HG03196 (cell line): Measurements from ENCODE around the gene ACAA1.
"Not testable (repeated sequence)": the region's sequence is repeated elsewhere in the genome, so short reads cannot be mapped to it uniquely, and the experiment has no call there.

Source experiments
- ATAC-seq: cut with Tn5 transposase; IDR thresholded peaks from one replicate; pipeline ENCODE4 v1.9.1; 2021; ENCODE audit not compliant: unreplicated experiment

ACAA1 gene

GRCh38 chr3:38107911-38108648 lies 28.8 kb downstream of the ACAA1 start:
- no peak for ATAC-seq

- ATAC-seq = no peak
Measured at GRCh38 chr3:38105525-38105924, 31.4 kb downstream of the ACAA1 start.

- no peak for ATAC-seq
Measured at GRCh38 chr3:38102444-38102814, 34.5 kb downstream of the ACAA1 start.

- no peak for ATAC-seq
Measured at GRCh38 chr3:38101811-38102443, 35.0 kb downstream of the ACAA1 start.

GRCh38 chr3:38100498-38100897 lies 36.4 kb downstream of the ACAA1 start:
- ATAC-seq = no peak

- no peak for ATAC-seq
Measured at GRCh38 chr3:38099518-38099917, 37.4 kb downstream of the ACAA1 start.

GRCh38 chr3:38098376-38098723 lies 38.6 kb downstream of the ACAA1 start:
- no peak for ATAC-seq

- ATAC-seq = no peak
Measured at GRCh38 chr3:38097446-38098375, 39.2 kb downstream of the ACAA1 start.

GRCh38 chr3:38095669-38096483 lies 41.1 kb downstream of the ACAA1 start:
- no peak for ATAC-seq

- no peak for ATAC-seq
Measured at GRCh38 chr3:38094999-38095398, 41.9 kb downstream of the ACAA1 start.

- no peak for ATAC-seq
Measured at GRCh38 chr3:38090453-38090852, 46.5 kb downstream of the ACAA1 start.

GRCh38 chr3:38089163-38089562 lies 47.8 kb downstream of the ACAA1 start:
- ATAC-seq = no peak

GRCh38 chr3:38088126-38089078 lies 48.5 kb downstream of the ACAA1 start:
- no peak for ATAC-seq

GRCh38 chr3:38087278-38087677 lies 49.6 kb downstream of the ACAA1 start:
- not testable (repeated sequence) for ATAC-seq

GRCh38 chr3:38086496-38086895 lies 50.4 kb downstream of the ACAA1 start:
- no peak for ATAC-seq

GRCh38 chr3:38085943-38086324 lies 51.0 kb downstream of the ACAA1 start:
- ATAC-seq = no peak

- no peak for ATAC-seq
Measured at GRCh38 chr3:38085311-38085942, 51.5 kb downstream of the ACAA1 start.

GRCh38 chr3:38084334-38085310 lies 52.3 kb downstream of the ACAA1 start:
- no peak for ATAC-seq
